Measurements from ENCODE around the gene TCF7.

The TCF7 gene

DNA sequence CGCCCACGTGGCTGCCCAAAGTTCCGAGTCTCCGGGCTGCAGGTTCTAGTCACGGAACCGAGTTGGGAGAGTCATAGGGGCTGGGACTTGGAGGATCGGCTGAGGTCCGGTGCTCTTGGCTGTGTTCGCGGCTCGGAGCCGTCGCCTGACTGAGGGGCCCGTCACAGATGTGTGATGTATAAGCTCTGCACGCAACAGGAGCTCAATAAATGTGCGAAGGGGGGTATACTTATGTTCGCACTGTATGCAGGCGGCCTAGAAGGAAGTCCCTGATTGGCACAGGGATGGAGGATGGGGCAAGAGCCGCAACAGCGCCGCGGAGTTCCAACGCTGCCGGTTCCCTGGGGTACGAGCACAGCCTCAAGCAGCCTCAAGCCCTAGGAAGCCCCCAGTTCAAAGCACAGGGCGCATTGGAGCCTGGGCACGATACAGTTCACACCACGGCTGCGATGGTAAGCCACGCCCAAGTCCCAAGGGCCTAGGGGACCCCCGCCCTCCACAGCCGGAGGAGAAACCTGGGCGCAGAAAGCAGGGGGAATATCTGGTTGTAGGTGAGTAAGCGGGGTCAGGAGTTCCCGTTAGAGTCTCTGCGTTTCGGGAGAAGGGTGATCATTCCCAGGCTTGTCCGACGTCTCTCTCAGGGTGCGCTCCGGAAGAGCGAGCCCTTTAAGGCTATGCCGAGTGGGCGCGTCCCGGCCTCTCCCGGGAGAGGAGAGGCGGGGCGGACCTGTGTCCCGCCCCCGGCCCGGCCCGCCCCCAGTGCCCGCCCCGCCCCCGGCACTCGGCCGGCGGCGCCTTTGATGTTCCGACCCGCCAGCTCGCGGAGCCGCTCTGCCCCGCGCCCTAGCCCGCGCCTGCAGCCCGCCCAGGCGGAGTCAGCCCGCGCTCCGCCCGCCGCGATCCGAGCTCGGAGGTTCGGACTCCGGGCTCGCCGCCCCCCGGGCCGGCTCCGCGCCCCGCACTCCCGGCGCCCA lies at the start of gene TCF7:
Gene TCF7 (plus strand): TSS at position 780 of the 974 bp plus-strand sequence. CDS start 226 bp downstream, outside the sequence.
- peak; percentile 59 to 72 for DNase-seq

GRCh38 chr5:134069553-134069952 lies 44.9 kb upstream of the TCF7 start:
- DNase-seq: no peak

DNA sequence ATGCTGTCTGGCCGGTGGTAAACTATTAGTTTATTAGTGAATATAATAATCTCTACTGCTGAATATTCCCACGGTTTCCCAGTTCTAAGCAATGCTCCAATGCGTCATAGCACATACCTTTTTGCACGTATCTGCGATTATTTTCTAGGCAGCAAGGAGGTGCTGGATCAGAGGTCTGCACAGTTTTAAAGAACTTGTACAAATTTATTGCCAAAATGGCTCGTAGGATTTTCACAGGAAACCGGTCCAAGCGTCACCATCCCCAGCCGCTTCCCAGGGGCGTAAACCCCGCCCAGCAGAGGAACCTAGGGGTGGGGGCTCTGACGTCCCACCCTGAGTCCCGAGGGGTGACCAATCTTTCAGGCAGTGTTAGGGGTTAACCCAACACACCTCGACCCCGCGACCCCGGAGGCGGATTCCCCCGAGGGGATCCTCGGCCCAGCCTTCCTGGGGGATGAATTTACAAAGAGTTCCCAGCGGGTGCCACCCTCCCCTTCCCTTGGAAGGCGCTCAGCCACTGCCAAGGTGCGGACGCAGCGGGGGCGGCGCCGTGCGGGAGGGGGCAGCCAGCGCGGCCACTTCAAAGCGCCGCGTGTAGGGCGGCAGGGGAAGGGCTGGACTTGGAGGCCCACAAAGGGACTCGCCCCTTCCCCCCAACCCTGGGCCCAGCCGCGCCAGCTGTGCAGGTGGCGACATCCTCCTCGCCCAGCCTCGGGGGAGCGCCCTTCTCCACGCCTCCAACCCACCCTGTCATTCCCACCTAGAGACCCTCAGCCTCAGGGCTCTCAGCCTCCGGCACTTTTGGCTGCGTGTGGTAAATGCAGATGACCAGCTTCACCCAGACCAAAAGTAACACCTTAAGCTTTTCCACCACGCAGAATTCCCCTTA lies 43.5 kb upstream of the TCF7 start:
- peak; percentile 30 to 42 for DNase-seq

GRCh38 chr5:134071614-134072207 lies 42.8 kb upstream of the TCF7 start:
- DNase-seq: peak in 1 of 2 donors; percentile 27

DNA sequence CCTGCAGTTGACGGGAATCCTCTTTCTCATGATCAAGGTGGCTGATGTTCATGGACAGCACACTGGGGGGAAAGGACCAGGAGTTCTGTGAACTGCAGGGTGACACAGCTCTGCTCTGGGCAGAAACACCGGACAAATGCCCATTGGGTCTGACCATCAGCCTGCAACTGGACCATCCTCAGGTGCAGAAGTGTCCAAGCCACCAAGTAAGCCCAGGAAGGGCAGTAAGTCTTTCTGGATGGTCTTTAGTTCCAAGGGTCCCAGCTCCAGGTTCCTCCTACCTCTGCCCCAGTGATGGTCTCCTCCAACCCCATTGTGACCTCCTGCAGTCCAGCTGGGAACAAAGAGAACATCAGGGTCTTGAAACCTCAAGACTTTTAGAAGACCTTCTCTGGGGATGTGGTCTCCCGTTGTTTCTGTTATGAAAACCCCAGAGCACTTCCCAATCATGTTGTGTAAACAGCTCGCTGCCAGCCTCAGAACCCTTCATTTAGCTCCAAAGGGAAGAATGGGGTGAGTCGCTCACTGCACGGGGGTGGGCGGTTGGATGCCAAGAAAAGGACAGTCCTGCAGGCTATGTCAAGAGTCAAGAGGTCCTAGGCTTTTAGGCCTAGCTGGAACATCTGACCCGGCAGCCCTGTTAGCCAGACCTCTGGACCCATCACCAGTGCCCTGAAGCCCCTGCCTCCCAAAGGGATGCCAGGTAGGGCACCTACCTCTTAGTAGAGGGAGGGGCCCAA lies 41.8 kb upstream of the TCF7 start:
- DNase-seq: no peak

DNA sequence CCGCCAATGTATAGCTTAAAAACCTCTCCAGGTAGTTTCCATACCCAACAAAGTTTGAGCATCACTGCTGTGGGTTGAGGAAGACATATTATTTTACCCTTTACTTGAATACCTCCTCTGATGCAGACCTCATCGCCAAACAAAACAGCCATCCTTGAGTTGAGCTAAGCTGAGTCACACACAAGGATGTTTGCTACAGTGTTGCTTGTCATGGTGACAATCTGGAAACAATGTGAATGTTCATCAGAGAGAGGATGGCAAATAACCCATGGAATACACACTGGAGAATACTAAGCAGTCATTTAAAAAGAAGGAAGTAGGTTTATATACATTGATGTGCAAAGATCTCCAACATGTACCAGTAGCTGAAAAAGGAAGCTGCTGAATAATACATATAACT lies 41.1 kb upstream of the TCF7 start:
- no peak for DNase-seq

- DNase-seq: no peak
Observed at GRCh38 chr5:134075102-134075501, 39.4 kb upstream of the TCF7 start.

DNA sequence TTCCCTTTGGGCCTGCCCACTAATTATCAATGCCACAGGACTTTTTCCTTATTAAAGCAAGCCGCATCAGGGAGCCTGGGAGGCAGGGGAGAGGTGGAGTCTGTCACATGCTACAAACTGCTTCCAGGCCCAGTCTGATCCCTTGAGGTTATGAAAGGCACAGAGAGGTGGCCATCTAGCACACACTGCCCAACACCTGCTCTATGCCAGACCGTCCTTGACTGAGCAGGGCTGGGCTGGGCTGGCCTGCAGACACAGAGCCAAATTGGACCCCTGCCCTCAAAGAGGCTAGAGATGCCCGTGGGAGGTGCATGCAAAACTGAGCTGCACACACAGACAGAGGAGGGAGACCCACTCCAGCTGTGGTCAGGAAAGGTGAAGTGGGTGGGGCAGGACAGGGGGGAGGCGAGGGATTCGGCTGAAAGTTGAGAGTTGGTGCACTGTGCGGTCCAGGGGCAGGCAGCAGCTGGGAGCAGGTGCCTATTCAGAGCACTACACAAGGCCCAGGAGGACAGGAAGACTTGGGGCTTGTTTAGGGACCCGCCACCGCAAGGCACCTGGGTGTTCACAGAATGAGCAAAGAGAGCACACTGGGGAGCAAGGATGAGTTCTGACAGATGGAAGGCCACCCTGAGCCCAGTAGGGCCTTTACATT lies 36.4 kb upstream of the TCF7 start:
- no peak for DNase-seq

DNA sequence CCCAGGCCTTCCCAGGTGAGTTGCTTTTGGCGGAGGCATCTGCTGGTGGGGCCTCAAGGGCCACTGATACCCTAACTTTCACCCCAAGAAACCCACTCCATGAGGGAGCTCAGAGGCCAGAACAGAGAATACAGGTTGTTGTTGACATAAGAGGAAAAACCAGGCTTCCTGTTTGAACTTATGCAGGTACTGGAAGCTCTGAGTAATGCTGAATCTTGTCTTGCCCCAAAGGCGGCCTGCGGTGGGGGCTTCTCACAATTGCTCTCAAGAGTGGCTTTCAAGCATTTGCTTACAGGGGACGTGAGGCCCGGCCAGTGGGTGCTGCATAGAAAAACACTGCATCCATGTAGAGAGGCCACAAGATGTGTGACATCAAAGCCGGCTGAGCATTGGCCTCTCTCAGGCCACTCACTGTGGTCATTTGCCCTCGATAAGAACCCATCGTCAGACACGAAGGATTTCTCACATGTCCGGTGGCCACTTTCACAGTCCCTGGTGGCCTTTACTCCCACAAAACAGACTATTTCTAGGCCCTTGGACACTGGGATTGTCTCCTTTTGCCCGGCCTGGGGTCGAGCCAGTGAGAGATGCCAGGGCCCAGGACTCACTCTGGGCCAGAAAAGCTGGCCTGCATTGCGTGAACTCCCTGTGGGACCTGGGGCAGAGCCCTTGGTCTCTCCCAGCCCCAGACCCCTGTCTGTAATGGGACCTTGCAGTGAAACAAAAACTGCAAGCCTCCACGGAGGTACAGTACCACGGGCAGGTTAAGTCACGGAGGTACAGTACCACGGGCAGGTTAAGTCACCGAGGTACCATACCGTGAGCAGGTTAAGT lies 34.5 kb upstream of the TCF7 start:
- DNase-seq: peak in 1 of 2 donors; percentile 63

DNA sequence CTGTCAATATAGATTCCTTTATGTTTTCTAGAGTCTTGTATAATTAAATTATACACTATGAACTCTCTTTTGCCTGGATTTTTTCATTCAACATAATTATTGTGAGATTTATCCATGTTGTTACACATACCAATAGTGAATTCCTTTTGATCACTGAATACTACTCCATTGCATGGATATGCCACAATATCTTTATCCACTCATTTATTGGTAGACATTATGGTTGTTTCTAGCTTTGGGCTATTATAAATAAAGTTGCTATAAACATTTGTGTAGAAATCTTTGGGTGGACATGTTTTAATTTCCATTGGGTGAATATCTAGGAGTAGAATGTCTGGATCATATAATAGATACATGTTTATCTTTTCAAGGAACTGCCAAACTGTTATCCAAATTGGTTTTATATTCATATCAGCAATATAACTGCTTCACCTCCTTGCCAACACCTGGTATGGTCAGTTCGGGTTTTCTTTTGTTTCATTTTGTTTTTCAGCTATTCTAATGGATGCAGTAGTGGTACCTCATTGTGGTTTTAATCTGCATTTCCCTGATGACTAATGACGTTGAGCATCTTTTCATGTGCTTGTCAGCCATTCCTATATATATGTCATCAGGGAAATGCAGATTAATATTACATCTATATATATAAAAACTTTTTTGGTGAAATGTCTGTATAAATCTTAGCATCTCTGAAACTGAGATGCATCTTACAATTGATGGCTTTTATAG lies 32.1 kb upstream of the TCF7 start:
- no peak for DNase-seq

GRCh38 chr5:134083517-134083916 lies 31.0 kb upstream of the TCF7 start:
- no peak for DNase-seq

GRCh38 chr5:134084022-134084565 lies 30.4 kb upstream of the TCF7 start:
- DNase-seq: no peak

DNA sequence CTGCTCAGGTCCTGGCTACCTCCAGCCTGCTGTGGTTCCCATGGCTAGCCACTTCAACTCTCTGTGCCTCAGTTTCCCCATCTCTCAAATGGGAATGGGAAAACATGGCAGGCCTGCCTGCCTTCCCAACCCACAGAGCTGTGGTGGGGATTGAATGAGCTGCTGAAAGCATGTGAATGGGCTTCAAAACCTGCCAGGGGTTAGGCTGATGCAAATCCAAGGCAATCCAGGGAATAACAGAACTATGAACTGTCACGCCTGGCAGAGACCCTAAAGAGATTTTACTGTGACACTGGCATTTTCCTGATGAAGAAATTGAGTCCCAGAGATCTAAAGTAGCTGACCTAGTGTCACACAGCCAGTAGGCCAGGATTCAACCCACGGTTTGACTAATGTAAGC lies 29.9 kb upstream of the TCF7 start:
- DNase-seq: no peak

GRCh38 chr5:134085411-134085810 lies 29.1 kb upstream of the TCF7 start:
- no peak for DNase-seq

DNA sequence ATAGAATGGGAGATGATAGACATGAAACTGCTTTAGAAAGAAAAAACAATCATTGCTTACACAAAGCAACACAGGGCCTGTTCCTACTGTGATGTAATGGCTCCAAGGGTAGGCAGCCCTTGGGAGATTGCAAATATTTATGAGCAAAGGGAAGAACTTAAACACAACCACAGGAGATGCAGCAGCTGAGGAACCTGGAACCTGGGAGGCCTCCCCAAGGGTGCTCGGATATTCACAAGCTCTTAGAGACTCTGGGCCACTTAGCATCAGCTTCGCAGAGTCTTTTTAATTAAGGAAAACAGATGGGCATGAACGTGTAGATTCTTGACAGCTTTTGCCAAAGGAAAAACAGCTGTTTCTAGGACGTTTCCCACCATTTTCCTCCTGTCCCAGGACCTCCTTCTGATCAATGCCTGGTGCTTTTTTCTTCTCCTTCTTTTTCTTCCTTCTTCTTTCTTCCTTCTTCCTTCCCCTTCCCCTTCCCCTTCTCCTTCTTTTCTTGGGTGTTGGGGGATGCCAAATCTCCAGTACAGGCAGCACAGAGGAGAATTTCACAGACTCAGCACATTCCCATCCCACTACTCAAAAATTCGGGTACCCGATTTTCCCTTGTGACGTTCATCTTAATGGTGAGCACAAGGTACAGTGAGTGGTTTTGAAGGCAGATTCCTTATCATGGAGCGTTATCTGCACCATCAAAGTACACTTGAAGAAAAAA lies 28.1 kb upstream of the TCF7 start:
- DNase-seq: no peak

GRCh38 chr5:134086943-134087305 lies 27.6 kb upstream of the TCF7 start:
- DNase-seq: peak; percentile 57 to 62

- DNase-seq: no peak
Observed at GRCh38 chr5:134088291-134088690, 26.2 kb upstream of the TCF7 start.

GRCh38 chr5:134088994-134089560 lies 25.4 kb upstream of the TCF7 start:
- no peak for DNase-seq

- DNase-seq: no peak
Observed at GRCh38 chr5:134090522-134090921, 24.0 kb upstream of the TCF7 start.

Measured in stimulated activated CD4-positive, alpha-beta T cell treated with anti-CD3 and anti-CD28 coated beads, Interleukin-2, amount 100 ng/mL, for 48 hours (primary cell).